Esophagus squamous epithelium (tissue), 5 donors: ENCODE measurements around the gene MTCH2. TPM values are rescaled to one million over a fixed set of nuclear protein-coding genes. Genes with fewer than 3 reads are reported as not detected.

Source experiments
- DNase-seq: peaks from one replicate; lab custom pipeline; 2025; lab: John Stamatoyannopoulos, UW
- H3K27ac ChIP-seq, 4 donors: fragments of 200-600 bp; sonication (generic); one replicate each; pipeline ENCODE4 v1.5.1; 2016 to 2019; ENCODE audit warnings: mild to moderate bottlenecking in 1 of 4
- H3K27me3 ChIP-seq, 4 donors: fragments of 200-600 bp; sonication (generic); 1 replicate in 3 of 4; 2 replicates in 1 of 4; pipeline versions ENCODE4 v1.5.1 to v1.6.0; 2017 to 2021; ENCODE audit warnings: antibody characterized with exemption in 1 of 4
- H3K36me3 ChIP-seq, 3 donors: fragments of 200-600 bp; sonication (generic); one replicate each; pipeline ENCODE4 v1.5.1; 2016 to 2019
- H3K4me1 ChIP-seq, 3 donors: fragments of 200-600 bp; sonication (generic); one replicate each; pipeline ENCODE4 v1.5.1; 2017 to 2019
- H3K4me3 ChIP-seq, 4 donors: fragments of 200-600 bp; sonication (generic); 1 replicate in 3 of 4; 2 replicates in 1 of 4; pipeline ENCODE4 v1.5.1; 2016 to 2019; ENCODE audit warnings: mild to moderate bottlenecking in 2 of 4, moderate library complexity in 1 of 4
- H3K9me3 ChIP-seq, 3 donors: fragments of 200-600 bp; sonication (generic); one replicate each; pipeline ENCODE4 v1.5.1; 2016 to 2019
- CTCF ChIP-seq, 6 experiments: fragments of 450-650 bp in 4 of 6; fragments of 200-600 bp in 2 of 6; sonication (generic) in 2 of 6; IDR thresholded peaks; one replicate each; pipeline ENCODE4 v1.5.1; 2016 to 2019; ENCODE audit warnings: antibody characterized with exemption in 6 of 6, mild to moderate bottlenecking in 4 of 6, moderate library complexity in 4 of 6
- POLR2A ChIP-seq, 4 donors: fragments of 450-650 bp; IDR thresholded peaks; one replicate each; pipeline ENCODE4 v1.6.1; 2017; ENCODE audit warnings: antibody characterized with exemption in 4 of 4, mild to moderate bottlenecking in 4 of 4, moderate library complexity in 3 of 4
- WGBS, 2 donors: methylation state at CpG; one replicate each; pipeline ENCODE4 v1.1.5; 2018; 5-methylcytosine and 5-hydroxymethylcytosine counted together
- intact Hi-C: fragments of 100-400 bp; cut with DNase I; formaldehyde crosslinking; loops from one replicate; pipeline ENCODE4 v1.15.0; 2022
- total RNA-seq, 4 donors: library from RNA; depleted of rRNA; stranded (reverse); fragments of >200 nt; gene quantifications; one replicate each; pipeline ENCODE4 v1.1.0, GENCODE V29; 2016
- donor health status: DM: yes; HTN: yes; CAD: no.

Gene MTCH2
- total RNA-seq, 4 donors from 2014 or later: 44.5 to 67.2 (median 53.9) TPM

GRCh38 chr11:47686151-47686550, 43.8 kb upstream of the MTCH2 start:
- no peaks in the 10 kb centered on the region for H3K36me3 ChIP-seq
- no peaks in the 10 kb centered on the region for H3K9me3 ChIP-seq
- no peak for DNase-seq
- H3K4me3 ChIP-seq: no peak overlapping the region
- intact Hi-C loops: no loop called here
- TF ChIP-seq CTCF (IDR thresholded peaks at IDR 0.05) (no peak), POLR2A (IDR thresholded peaks at IDR 0.05) (no peak)
- 87 to 100% methylated on average over 1 of the region's 1 CpG for WGBS, 2 donors
- no peaks in the 10 kb centered on the region for H3K27me3 ChIP-seq
- no peak overlapping the region for H3K27ac ChIP-seq
- H3K4me1 ChIP-seq: no peaks in the 10 kb centered on the region

GRCh38 chr11:47675851-47676250, 33.5 kb upstream of the MTCH2 start:
- Histone ChIP-seq H3K9me3 (no peaks in the 10 kb centered on the region), H3K36me3 (no peaks in the 10 kb centered on the region), H3K27me3 (no peaks in the 10 kb centered on the region), H3K27ac (no peak overlapping the region), H3K4me3 (no peak overlapping the region), H3K4me1 (no peaks in the 10 kb centered on the region)
- WGBS, 2 donors: 86 to 89% methylated on average over 2 of the region's 2 CpGs
- no peak for DNase-seq
- TF ChIP-seq CTCF (IDR thresholded peaks at IDR 0.05) (no peak), POLR2A (IDR thresholded peaks at IDR 0.05) (no peak)
- intact Hi-C loops: no loop called here

GRCh38 chr11:47672283-47672730, 29.9 kb upstream of the MTCH2 start:
- Histone ChIP-seq H3K36me3 (no peaks in the 10 kb centered on the region), H3K4me1 (no peaks in the 10 kb centered on the region), H3K27ac (no peak overlapping the region), H3K4me3 (no peak overlapping the region), H3K27me3 (no peaks in the 10 kb centered on the region), H3K9me3 (no peaks in the 10 kb centered on the region)
- intact Hi-C loops: no loop called here
- no peak for TF ChIP-seq POLR2A (IDR thresholded peaks at IDR 0.05)
- no peak for TF ChIP-seq CTCF (IDR thresholded peaks at IDR 0.05)
- 79 to 89% methylated on average over 2 to 5 of the region's 5 CpGs for WGBS, 2 donors
- DNase-seq: no peak

- Histone ChIP-seq H3K9me3 (no peaks in the 10 kb centered on the region), H3K27me3 (no peaks in the 10 kb centered on the region), H3K27ac (no peak overlapping the region), H3K36me3 (no peaks in the 10 kb centered on the region), H3K4me1 (no peaks in the 10 kb centered on the region), H3K4me3 (no peak overlapping the region)
- intact Hi-C loops: no loop called here
- TF ChIP-seq POLR2A (IDR thresholded peaks at IDR 0.05): no peak
- TF ChIP-seq CTCF (IDR thresholded peaks at IDR 0.05): no peak
- no peak for DNase-seq
- 91 to 95% methylated on average over 5 to 6 of the region's 6 CpGs for WGBS, 2 donors
Observed at GRCh38 chr11:47669856-47670255, 27.5 kb upstream of the MTCH2 start.

GRCh38 chr11:47668665-47669064, 26.3 kb upstream of the MTCH2 start:
- Histone ChIP-seq H3K9me3 (no peaks in the 10 kb centered on the region), H3K4me1 (no peaks in the 10 kb centered on the region), H3K27me3 (no peaks in the 10 kb centered on the region), H3K36me3 (no peaks in the 10 kb centered on the region), H3K27ac (no peak overlapping the region), H3K4me3 (no peak overlapping the region)
- TF ChIP-seq CTCF (IDR thresholded peaks at IDR 0.05): no peak
- TF ChIP-seq POLR2A (IDR thresholded peaks at IDR 0.05): no peak
- no peak for DNase-seq
- intact Hi-C loops: no loop called here
